Spleen (tissue), 7 donors: ENCODE measurements around the gene BRD1.

Experiments
- CTCF ChIP-seq, 11 experiments: fragments of 200-600 bp in 7 of 11; fragments of 450-650 bp in 4 of 11; sonication (generic) in 4 of 11; IDR thresholded peaks in 8 of 11; conservative IDR thresholded peaks in 3 of 11; 1 replicate in 7 of 11; 2 replicates in 4 of 11; pipeline versions ENCODE4 v1.4.0 to v1.8.0; 2016 to 2021; ENCODE audit warnings: antibody characterized with exemption in 11 of 11, inconsistent platforms in 4 of 11, mild to moderate bottlenecking in 1 of 11
- POLR2A ChIP-seq, 3 donors: fragments of 450-650 bp; IDR thresholded peaks; one replicate each; pipeline ENCODE4 v1.5.1; 2017; ENCODE audit warnings: antibody characterized with exemption in 3 of 3, mild to moderate bottlenecking in 1 of 3
- donor health status: DM: no; HTN: no; CAD: no; lungs with moderate emphysema.
- donor health status: DM: no; HTN: no; CAD: no.
- donor health status: DM: no; HTN: no; CAD: no.

DNA sequence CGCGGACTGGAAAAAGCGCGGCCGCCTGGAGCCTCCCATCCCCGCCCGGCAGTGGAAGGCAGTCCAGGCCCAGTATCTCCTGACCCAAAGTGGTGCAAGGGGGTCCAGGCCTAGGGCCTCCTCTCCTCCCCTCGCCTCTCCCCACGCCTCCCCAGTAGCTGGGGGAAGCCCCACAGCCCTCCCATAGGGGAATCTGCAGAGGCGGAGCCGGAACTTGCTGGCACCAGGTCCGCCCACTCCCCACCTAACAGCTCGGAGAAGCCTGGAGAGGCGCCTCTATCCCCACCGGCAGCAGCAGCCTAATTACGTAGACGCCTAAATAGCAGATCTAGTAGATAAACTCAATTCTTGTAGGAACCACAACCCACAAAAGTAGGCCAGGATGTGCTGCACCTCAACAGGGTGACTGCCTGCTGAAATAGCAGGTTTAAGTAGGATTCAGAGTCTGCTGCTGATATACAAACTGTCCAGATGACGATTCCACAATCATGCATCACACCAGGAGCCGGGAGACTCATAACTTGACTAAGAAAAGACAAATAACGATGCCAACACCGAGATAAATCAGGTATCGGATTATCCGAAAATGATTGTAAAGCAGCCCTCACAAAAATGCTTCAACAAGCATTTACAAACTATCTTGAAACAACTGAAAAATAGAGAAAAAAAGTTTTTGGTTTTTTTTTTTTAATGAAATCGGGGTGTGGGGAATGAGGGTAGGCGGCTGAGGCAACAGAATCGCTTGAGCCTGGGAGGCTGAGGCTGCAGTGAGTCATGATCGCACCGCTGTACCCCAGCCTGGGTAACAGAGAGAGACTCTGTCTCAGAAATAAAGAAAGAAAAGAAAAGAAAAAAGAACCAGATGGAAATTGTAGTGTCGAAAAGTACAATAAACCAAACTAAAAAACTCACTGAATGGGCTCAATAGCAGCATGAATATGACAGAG, 11.4 kb upstream of the BRD1 start:
- TF ChIP-seq CTCF (IDR thresholded peaks at IDR 0.05 in 8 of 11, conservative IDR thresholded peaks at IDR 0.05 in 3 of 11) = no peak
- no peak for TF ChIP-seq POLR2A (IDR thresholded peaks at IDR 0.05)
